ENCODE measurements around the gene DCANP1.

DCANP1 gene

GRCh38 chr5:135417083-135417482 lies 30.1 kb downstream of the DCANP1 start:
- DNase-seq = no peak

GRCh38 chr5:135405082-135405481 lies 42.1 kb downstream of the DCANP1 start:
- DNase-seq = no peak

GRCh38 chr5:135402031-135402430 lies 45.1 kb downstream of the DCANP1 start:
- DNase-seq = no peak

- DNase-seq = no peak
These were observed 46.3 kb downstream of the DCANP1 start for GRCh38 chr5:135400866-135401265.

GRCh38 chr5:135399794-135400542 lies 47.2 kb downstream of the DCANP1 start:
- no peak for DNase-seq

GRCh38 chr5:135398855-135399793 lies 48.0 kb downstream of the DCANP1 start, which contains the start of gene MACROH2A1:
MACROH2A1 (minus strand) TSS chr5:135399231; CDS start chr5:135389093, 10,138 bp downstream.
- peak; percentile 82 to 85 for DNase-seq

GRCh38 chr5:135398160-135398854 lies 48.8 kb downstream of the DCANP1 start:
- peak in 1 of 2 donors; percentile 57 for DNase-seq

GRCh38 chr5:135397084-135397483 lies 50.1 kb downstream of the DCANP1 start:
- DNase-seq = no peak

- no peak for DNase-seq
These were observed 50.6 kb downstream of the DCANP1 start for GRCh38 chr5:135396459-135397055.

- DNase-seq = no peak
These were observed 51.3 kb downstream of the DCANP1 start for GRCh38 chr5:135395866-135396265.

- no peak for DNase-seq
These were observed 51.7 kb downstream of the DCANP1 start for GRCh38 chr5:135395451-135395850.

All from CD4-positive, alpha-beta T cell treated with Interferon alpha-2 for 1 hour (primary cell).